Measurements from ENCODE around the gene ADAM8. TPM values are rescaled to one million over a fixed set of nuclear protein-coding genes. Genes with fewer than 3 reads are reported as not detected.

The ADAM8 gene
- total RNA-seq, 2 experiments from 2014 or later: 10.0 to 16.3 TPM

DNA sequence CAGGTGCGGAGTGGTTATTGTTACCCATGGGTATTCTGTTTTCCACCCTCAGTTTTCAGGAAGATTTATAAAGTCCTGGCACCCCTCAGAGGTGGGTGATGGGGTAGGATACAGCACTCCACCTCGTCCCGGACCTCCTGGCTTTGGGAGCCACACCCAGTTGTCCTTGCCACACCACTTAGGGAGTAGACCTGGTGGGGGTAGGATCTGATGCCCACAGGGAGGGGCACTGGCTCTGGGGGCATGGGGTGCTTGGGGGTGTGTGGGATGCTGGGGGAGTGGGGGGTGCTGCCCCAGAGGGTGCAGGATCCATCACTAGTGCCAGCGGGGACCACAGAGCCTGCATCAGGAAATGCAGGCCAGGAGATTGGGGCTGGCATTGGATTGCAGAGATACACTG, 36.5 kb upstream of the ADAM8 start:
- CTCF ChIA-PET (ENCODE audit: unreplicated experiment): no interaction called here
- Histone ChIP-seq H3K4me1 (ENCODE audit: insufficient read depth, low read length, poor library complexity, severe bottlenecking) (peaks cover 28% of the 10 kb centered on the region), H3K9me2 (ENCODE audit: insufficient read depth, low read length) (no peaks in the 10 kb centered on the region), H3K79me2 (ENCODE audit: insufficient read depth, low read depth, low read length) (peaks cover 3% of the 10 kb centered on the region; the same call in 1 of the 2 replicates), H2AFZ (ENCODE audit: low read length) (no peak overlapping the region), H4K20me1 (ENCODE audit: insufficient read depth, low read length) (no peaks in the 10 kb centered on the region), H3K36me3 (ENCODE audit: insufficient read depth, low read length) (peaks cover 38% of the 10 kb centered on the region), H3K4me2 (ENCODE audit: low read length) (no peak overlapping the region), H3K4me3 (ENCODE audit: low read depth, low read length, poor library complexity, severe bottlenecking) (no peak overlapping the region), H3K27ac (ENCODE audit: low read depth, low read length, poor library complexity, severe bottlenecking) (peak overlapping the region; percentile 87), H3K9me3 (ENCODE audit: low read length) (no peaks in the 10 kb centered on the region)
- TF ChIP-seq, protein P1, sequence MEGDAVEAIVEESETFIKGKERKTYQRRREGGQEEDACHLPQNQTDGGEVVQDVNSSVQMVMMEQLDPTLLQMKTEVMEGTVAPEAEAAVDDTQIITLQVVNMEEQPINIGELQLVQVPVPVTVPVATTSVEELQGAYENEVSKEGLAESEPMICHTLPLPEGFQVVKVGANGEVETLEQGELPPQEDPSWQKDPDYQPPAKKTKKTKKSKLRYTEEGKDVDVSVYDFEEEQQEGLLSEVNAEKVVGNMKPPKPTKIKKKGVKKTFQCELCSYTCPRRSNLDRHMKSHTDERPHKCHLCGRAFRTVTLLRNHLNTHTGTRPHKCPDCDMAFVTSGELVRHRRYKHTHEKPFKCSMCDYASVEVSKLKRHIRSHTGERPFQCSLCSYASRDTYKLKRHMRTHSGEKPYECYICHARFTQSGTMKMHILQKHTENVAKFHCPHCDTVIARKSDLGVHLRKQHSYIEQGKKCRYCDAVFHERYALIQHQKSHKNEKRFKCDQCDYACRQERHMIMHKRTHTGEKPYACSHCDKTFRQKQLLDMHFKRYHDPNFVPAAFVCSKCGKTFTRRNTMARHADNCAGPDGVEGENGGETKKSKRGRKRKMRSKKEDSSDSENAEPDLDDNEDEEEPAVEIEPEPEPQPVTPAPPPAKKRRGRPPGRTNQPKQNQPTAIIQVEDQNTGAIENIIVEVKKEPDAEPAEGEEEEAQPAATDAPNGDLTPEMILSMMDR (conservative IDR thresholded peaks at IDR 0.05; ENCODE audit: low read length): no peak
- no peak for TF ChIP-seq EZH2phosphoT487 (IDR thresholded peaks at IDR 0.05; ENCODE audit: borderline replicate concordance, low read depth, low read length)
- DNase-seq (ENCODE audit: low spot score): no peak
- no TSS peak for BruUV-seq (replicated peaks)
- POLR2A ChIA-PET: no interaction called here
- intact Hi-C loops (cut with micrococcal nuclease; ENCODE audit: unreplicated experiment): no loop called here

DNA sequence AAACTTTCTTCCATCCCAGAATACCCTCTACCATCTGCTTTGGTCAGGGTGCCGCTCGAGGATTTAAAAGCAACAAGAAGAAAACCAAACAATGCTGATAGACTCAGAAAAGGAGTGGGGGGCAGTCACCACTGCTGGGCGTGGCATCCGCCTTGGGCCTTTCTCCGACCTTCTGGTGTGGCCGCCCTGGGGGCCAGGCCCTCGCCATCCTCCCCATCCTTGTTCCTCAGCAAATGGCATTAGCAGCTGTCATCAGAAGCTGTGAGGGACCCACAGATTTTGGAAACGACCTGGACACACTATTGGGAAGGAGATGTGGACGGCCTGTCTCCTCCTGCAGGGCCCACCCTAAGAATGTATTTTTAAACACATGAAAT, 36.1 kb upstream of the ADAM8 start:
- Histone ChIP-seq H3K4me3 (ENCODE audit: low read depth, low read length, poor library complexity, severe bottlenecking) (no peak overlapping the region), H3K36me3 (ENCODE audit: insufficient read depth, low read length) (peaks cover 38% of the 10 kb centered on the region), H3K4me2 (ENCODE audit: low read length) (no peak overlapping the region), H3K9me3 (ENCODE audit: low read length) (no peaks in the 10 kb centered on the region), H3K4me1 (ENCODE audit: insufficient read depth, low read length, poor library complexity, severe bottlenecking) (peaks cover 28% of the 10 kb centered on the region), H3K9me2 (ENCODE audit: insufficient read depth, low read length) (no peaks in the 10 kb centered on the region), H2AFZ (ENCODE audit: low read length) (no peak overlapping the region), H3K27ac (ENCODE audit: low read depth, low read length, poor library complexity, severe bottlenecking) (peak overlapping the region; percentile 87), H3K79me2 (ENCODE audit: insufficient read depth, low read depth, low read length) (peaks cover 7% of the 10 kb centered on the region; the same call in 1 of the 2 replicates), H4K20me1 (ENCODE audit: insufficient read depth, low read length) (no peaks in the 10 kb centered on the region)
- no TSS peak for BruUV-seq (replicated peaks)
- TF ChIP-seq EZH2phosphoT487 (IDR thresholded peaks at IDR 0.05; ENCODE audit: borderline replicate concordance, low read depth, low read length): no peak
- ChIA-PET CTCF (ENCODE audit: unreplicated experiment) (no interaction called here), POLR2A (no interaction called here)
- intact Hi-C loops (cut with micrococcal nuclease; ENCODE audit: unreplicated experiment): no loop called here
- no peak for DNase-seq (ENCODE audit: low spot score)

- Histone ChIP-seq H3K9me2 (ENCODE audit: insufficient read depth, low read length) (no peaks in the 10 kb centered on the region), H3K27ac (ENCODE audit: low read depth, low read length, poor library complexity, severe bottlenecking) (no peak overlapping the region), H3K79me2 (ENCODE audit: insufficient read depth, low read depth, low read length) (peaks cover 13% of the 10 kb centered on the region), H4K20me1 (ENCODE audit: insufficient read depth, low read length) (no peaks in the 10 kb centered on the region), H3K4me1 (ENCODE audit: insufficient read depth, low read length, poor library complexity, severe bottlenecking) (peaks cover 32% of the 10 kb centered on the region), H2AFZ (ENCODE audit: low read length) (no peak overlapping the region), H3K4me3 (ENCODE audit: low read depth, low read length, poor library complexity, severe bottlenecking) (no peak overlapping the region), H3K4me2 (ENCODE audit: low read length) (no peak overlapping the region), H3K36me3 (ENCODE audit: insufficient read depth, low read length) (peaks cover 38% of the 10 kb centered on the region), H3K9me3 (ENCODE audit: low read length) (no peaks in the 10 kb centered on the region)
- POLR2A ChIA-PET: no interaction called here
- intact Hi-C loops (cut with micrococcal nuclease; ENCODE audit: unreplicated experiment): no loop called here
- CTCF ChIA-PET (ENCODE audit: unreplicated experiment): no interaction called here
- no TSS peak for BruUV-seq (replicated peaks)
- no peak for TF ChIP-seq EZH2phosphoT487 (IDR thresholded peaks at IDR 0.05; ENCODE audit: borderline replicate concordance, low read depth, low read length)
- TF ChIP-seq, protein P1 (conservative IDR thresholded peaks at IDR 0.05; ENCODE audit: low read length): no peak
- DNase-seq (ENCODE audit: low spot score): no peak
These were observed 35.5 kb upstream of the ADAM8 start for GRCh38 chr10:133312016-133312768.

Data from OCI-LY7 (cell line).